HG03108 (cell line): ENCODE measurements around the gene SRGAP2B.
"Not testable (repeated sequence)": the region's sequence is repeated elsewhere in the genome, so short reads cannot be mapped to it uniquely, and the experiment has no call there.

Experiments
- ATAC-seq: cut with Tn5 transposase; IDR thresholded peaks from one replicate; pipeline ENCODE4 v1.9.1; 2021; ENCODE audit warnings: moderate library complexity; ENCODE audit not compliant: unreplicated experiment

Gene SRGAP2B

GRCh38 chr1:144917154-144918026 is 177.7 kb downstream of the SRGAP2B start:
- ATAC-seq: not testable (repeated sequence)

GRCh38 chr1:144913977-144914734 is 181.0 kb downstream of the SRGAP2B start:
- not testable (repeated sequence) for ATAC-seq

DNA sequence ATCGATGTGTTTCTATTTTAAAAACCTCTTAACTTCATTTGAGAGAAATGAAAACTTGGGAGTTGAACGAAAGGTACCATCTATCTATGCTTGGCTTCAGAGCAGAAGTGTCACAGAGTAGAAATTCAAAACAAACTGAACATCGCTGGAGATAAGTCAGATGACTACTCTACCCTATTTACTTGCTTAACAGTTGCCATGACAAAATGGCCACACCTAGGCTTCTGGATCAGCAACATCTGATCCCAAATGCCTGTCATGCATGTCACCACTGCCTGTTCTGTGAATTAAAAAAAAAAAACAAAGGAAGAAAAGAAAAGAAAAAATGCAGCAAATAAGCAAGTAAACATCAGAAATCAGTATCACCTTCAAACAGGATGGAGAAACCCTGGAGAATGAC is 181.7 kb downstream of the SRGAP2B start:
- not testable (repeated sequence) for ATAC-seq

- ATAC-seq: not testable (repeated sequence)
These were observed 184.4 kb downstream of the SRGAP2B start for GRCh38 chr1:144910729-144911128.

- ATAC-seq: not testable (repeated sequence)
These were observed 194.3 kb downstream of the SRGAP2B start for GRCh38 chr1:144900841-144901240.

GRCh38 chr1:144894454-144895201 is 200.5 kb downstream of the SRGAP2B start:
- not testable (repeated sequence) for ATAC-seq

DNA sequence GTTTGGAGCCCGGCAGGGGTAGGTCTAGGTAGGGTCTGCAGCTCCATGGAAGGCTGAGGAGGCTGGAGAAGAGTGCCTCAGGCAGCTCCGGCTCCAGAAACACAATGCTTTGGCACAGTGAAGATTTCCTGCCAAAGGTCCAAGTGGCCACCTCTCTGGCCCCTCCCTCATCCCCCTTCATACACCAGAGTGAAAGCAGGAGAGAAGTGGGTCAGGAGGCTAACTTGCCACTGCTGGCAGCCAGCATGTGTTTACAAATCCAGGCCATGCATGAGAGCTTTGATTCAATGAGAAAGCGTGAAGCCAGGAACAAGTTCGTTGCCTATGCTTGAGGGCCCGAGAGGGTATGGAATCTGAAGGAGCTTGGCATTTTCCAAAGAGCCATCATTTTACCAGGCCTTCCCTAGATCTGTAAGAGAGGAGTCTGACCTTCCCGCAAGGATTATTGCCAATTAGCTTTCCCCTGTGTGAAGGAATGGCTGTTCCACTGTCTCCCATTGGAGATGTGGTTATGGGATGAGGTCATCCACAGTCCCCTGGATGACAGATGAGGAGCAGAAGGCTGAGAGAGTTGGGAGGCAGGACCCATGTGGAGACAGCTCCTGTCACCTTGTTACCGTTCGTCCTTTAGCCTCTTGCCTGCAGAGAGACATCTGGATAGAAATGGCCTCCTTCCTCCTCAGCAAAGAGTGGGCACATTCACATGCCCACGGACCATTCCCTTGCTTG is 201.3 kb downstream of the SRGAP2B start:
- ATAC-seq: not testable (repeated sequence)

- not testable (repeated sequence) for ATAC-seq
These were observed 202.1 kb downstream of the SRGAP2B start for GRCh38 chr1:144893062-144893461.

DNA sequence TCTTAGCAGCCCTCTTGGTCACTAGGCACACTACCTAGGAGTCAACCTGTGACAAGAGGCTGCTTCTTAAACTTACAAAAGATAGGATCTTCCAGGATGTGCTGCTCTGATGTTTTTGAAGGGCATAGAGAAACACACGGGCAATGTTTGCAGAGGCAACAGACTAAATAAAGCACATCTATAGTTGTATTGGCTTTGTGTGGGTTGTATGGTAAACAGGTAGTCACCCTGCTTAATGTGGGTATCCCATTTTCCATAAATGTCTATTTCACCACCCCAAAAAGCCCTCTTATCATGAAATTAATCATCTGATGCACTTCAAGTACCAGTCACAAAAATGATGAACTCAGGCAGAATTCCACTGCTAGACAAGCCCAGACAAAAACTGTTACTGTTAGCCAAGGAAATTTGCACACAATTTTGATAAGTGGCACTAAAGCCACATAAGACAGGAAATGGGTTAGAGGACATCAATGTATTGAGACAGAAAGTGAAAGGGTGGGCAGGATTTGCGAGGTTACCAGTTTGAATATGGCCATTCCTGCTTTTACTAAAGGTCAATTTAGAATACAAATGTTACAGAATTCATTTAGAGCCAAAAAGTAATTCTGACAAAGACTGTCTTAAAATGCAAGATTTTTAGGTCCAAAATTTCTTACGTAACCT is 205.5 kb downstream of the SRGAP2B start:
- ATAC-seq: not testable (repeated sequence)

DNA sequence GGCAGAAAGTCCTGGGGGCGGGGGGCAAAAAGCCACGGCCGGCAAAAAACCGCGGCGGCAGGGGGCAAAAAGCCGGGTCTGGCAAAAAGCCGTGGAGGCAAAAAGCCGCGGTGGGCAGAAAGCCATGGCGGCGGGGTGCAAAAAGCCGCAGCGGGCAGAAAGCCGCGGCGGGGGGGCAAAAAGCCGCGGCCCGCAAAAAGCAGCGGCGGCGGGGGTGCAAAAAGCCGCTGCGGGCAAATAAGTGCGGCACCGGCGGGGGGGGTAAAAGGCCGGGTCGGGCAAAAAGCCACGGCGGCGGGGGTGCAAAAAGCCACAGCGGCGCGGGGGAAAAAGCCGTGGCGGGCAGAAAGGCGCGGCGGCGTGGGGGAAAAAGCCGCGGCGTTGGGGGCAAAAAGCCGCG is 212.1 kb downstream of the SRGAP2B start:
- not testable (repeated sequence) for ATAC-seq

DNA sequence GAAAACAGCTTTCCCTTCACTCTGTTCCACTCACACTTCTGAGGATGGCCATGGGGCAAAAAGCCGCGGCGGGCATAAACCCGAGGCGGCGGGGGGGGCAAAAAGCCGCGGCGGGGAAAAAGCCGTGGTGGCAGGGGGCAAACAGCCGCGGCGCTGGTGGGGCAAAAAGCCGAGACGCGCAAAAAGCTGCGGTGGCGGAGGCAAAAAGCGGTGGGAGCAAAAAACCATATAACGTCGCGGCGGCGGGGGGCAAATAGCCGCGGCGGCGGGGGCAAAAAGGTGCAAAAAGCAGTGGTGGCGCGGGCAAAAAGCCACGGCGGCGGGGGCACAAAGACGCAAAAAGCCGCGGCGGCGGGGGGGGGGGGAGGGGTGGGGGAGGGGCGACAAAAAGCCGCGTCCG is 212.8 kb downstream of the SRGAP2B start:
- not testable (repeated sequence) for ATAC-seq

GRCh38 chr1:144858607-144859006 is 236.5 kb downstream of the SRGAP2B start:
- ATAC-seq: not testable (repeated sequence)
